K562 (cell line): ENCODE data around the gene EPB41L4A.

ENCODE experiments used
- TAF1 ChIP-seq: IDR thresholded peaks from 2 replicates; pipeline ENCODE4 v1.6.1; 2011; ENCODE audit warnings: mild to moderate bottlenecking, low read length, moderate library complexity; ENCODE audit not compliant: insufficient read depth, control insufficient read depth, severe bottlenecking; ENCODE audit errors: extremely low read depth
- ZNF121 ChIP-seq: sonication (generic); formaldehyde crosslinking; conservative IDR thresholded peaks from 2 replicates; pipeline ENCODE4 v1.8.0; 2022; ENCODE audit warnings: missing genetic modification reagents
- ZZZ3 ChIP-seq: fragments of 450-650 bp; IDR thresholded peaks from 2 replicates; pipeline ENCODE4 v1.6.1; 2016; ENCODE audit warnings: antibody characterized with exemption, mild to moderate bottlenecking, moderate library complexity
- TF ChIP-seq, protein P1 (sequence below), 3 experiments: IDR thresholded peaks in 2 of 3; conservative IDR thresholded peaks in 1 of 3; 2 replicates each; pipeline ENCODE4 v1.5.1; 2011 to 2012; ENCODE audit warnings: low read length in 3 of 3, mild to moderate bottlenecking in 3 of 3, control low read depth in 2 of 3, improper control_type of control experiment in 1 of 3, inconsistent platforms in 1 of 3, low read depth in 1 of 3, mixed read lengths in 1 of 3, moderate library complexity in 1 of 3; ENCODE audit not compliant: insufficient read depth in 2 of 3
- TF ChIP-seq, protein P2 (sequence below): sonication (generic); formaldehyde crosslinking; IDR thresholded peaks from 2 replicates; pipeline ENCODE4 v1.8.1; 2023; ENCODE audit warnings: mild to moderate bottlenecking, missing genetic modification reagents

DNA sequence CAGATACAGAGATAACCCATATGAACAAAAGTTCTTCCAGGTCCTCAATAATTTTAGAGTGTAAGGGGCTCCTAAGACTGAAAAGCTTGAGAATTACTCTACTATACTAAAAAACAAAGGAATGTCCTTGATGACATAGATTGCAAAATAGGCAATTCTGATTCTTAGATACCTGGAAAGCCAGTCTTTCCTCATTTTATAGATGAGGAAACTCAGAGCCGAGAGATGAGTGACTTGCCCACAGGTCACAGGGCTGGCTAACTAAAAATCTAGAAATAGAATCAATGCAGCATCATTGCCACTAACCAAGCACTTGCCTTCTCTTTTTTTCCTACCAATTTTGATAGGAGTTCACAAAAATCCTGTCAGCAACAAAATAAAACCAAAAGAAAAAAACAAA, 101.2 kb downstream of the EPB41L4A start:
- TF ChIP-seq ZZZ3 (no peak), ZNF121 (CRISPR knock-in tag) (no peak), TAF1 (no peak)
- TF ChIP-seq, protein P1, sequence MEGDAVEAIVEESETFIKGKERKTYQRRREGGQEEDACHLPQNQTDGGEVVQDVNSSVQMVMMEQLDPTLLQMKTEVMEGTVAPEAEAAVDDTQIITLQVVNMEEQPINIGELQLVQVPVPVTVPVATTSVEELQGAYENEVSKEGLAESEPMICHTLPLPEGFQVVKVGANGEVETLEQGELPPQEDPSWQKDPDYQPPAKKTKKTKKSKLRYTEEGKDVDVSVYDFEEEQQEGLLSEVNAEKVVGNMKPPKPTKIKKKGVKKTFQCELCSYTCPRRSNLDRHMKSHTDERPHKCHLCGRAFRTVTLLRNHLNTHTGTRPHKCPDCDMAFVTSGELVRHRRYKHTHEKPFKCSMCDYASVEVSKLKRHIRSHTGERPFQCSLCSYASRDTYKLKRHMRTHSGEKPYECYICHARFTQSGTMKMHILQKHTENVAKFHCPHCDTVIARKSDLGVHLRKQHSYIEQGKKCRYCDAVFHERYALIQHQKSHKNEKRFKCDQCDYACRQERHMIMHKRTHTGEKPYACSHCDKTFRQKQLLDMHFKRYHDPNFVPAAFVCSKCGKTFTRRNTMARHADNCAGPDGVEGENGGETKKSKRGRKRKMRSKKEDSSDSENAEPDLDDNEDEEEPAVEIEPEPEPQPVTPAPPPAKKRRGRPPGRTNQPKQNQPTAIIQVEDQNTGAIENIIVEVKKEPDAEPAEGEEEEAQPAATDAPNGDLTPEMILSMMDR (IDR thresholded peaks at IDR 0.05 in 2 of 3, conservative IDR thresholded peaks at IDR 0.05 in 1 of 3; ENCODE audit: insufficient read depth in 2 of 3, low read depth in 1 of 3, low read length in 3 of 3) = no peak
- TF ChIP-seq, protein P2, sequence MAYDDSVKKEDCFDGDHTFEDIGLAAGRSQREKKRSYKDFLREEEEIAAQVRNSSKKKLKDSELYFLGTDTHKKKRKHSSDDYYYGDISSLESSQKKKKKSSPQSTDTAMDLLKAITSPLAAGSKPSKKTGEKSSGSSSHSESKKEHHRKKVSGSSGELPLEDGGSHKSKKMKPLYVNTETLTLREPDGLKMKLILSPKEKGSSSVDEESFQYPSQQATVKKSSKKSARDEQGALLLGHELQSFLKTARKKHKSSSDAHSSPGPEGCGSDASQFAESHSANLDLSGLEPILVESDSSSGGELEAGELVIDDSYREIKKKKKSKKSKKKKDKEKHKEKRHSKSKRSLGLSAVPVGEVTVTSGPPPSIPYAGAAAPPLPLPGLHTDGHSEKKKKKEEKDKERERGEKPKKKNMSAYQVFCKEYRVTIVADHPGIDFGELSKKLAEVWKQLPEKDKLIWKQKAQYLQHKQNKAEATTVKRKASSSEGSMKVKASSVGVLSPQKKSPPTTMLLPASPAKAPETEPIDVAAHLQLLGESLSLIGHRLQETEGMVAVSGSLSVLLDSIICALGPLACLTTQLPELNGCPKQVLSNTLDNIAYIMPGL = no peak
